ENCODE results near the gene GRAMD1A.
"Not testable (repeated sequence)": the region's sequence is repeated elsewhere in the genome, so short reads cannot be mapped to it uniquely, and the experiment has no call there.

Gene GRAMD1A

GRCh38 chr19:35027851-35028599 is 27.9 kb downstream of the GRAMD1A start:
- peak; percentile 33 for DNase-seq (ENCODE audit: low read depth)
- no peak for TF ChIP-seq CTCF (conservative IDR thresholded peaks at IDR 0.05; ENCODE audit: control insufficient read depth, insufficient read depth, low read depth, low read length)
- no peak overlapping the region for H3K4me3 ChIP-seq (ENCODE audit: control insufficient read depth, low read depth, low read length)

GRCh38 chr19:35028600-35028885 is 28.4 kb downstream of the GRAMD1A start:
- H3K4me3 ChIP-seq (ENCODE audit: control insufficient read depth, low read depth, low read length); DNase-seq (ENCODE audit: low read depth): not testable (repeated sequence)

- not testable (repeated sequence) for H3K4me3 ChIP-seq (ENCODE audit: control insufficient read depth, low read depth, low read length)
These were observed 29.2 kb downstream of the GRAMD1A start for GRCh38 chr19:35029275-35029736.

GRCh38 chr19:35029737-35030256 is 29.7 kb downstream of the GRAMD1A start:
- TF ChIP-seq CTCF (conservative IDR thresholded peaks at IDR 0.05; ENCODE audit: control insufficient read depth, insufficient read depth, low read depth, low read length), result no peak
- H3K4me3 ChIP-seq (ENCODE audit: control insufficient read depth, low read depth, low read length), result peak overlapping the region; percentile 26
- DNase-seq (ENCODE audit: low read depth), result no peak

More at GRCh38 chr19:35029275-35029736, 29.2 kb downstream of the GRAMD1A start:
- DNase-seq (ENCODE audit: low read depth), result not testable (repeated sequence)

GRCh38 chr19:35030257-35031071 is 30.3 kb downstream of the GRAMD1A start, which contains the start of gene SCN1B:
Gene SCN1B, plus strand, starts transcription at chr19:35030470. Its CDS starts 351 bp downstream, at chr19:35030821.
- peak within 1 kb of the TSS; percentile 35 for H3K4me3 ChIP-seq (ENCODE audit: control insufficient read depth, low read depth, low read length)
- no peak for TF ChIP-seq CTCF (conservative IDR thresholded peaks at IDR 0.05; ENCODE audit: control insufficient read depth, insufficient read depth, low read depth, low read length)
- peak; percentile 52 for DNase-seq (ENCODE audit: low read depth)

- DNase-seq (ENCODE audit: low read depth), result no peak
- TF ChIP-seq CTCF (conservative IDR thresholded peaks at IDR 0.05; ENCODE audit: control insufficient read depth, insufficient read depth, low read depth, low read length), result no peak
- peak overlapping the region; percentile 35 for H3K4me3 ChIP-seq (ENCODE audit: control insufficient read depth, low read depth, low read length)
These were observed 31.2 kb downstream of the GRAMD1A start for GRCh38 chr19:35031072-35031881.

GRCh38 chr19:35032356-35032865 is 32.3 kb downstream of the GRAMD1A start:
- no peak for DNase-seq (ENCODE audit: low read depth)
- no peak for TF ChIP-seq CTCF (conservative IDR thresholded peaks at IDR 0.05; ENCODE audit: control insufficient read depth, insufficient read depth, low read depth, low read length)
- no peak overlapping the region for H3K4me3 ChIP-seq (ENCODE audit: control insufficient read depth, low read depth, low read length)

Data from fibroblast of mammary gland (primary cell).